GM12878 (cell line): Measurements from ENCODE around the gene SNED1. TPM values are rescaled to one million over a fixed set of nuclear protein-coding genes. Genes with fewer than 3 reads are reported as not detected.

ENCODE experiments used
- ATAC-seq: fragments of 200-7000 bp; cut with Tn5 transposase; 3 replicates; pipeline ENCODE4 v1.9.1; 2020; ENCODE audit warnings: mild to moderate bottlenecking, moderate library complexity
- BruUV-seq: library from RNA; stranded (reverse); fragments of 400-500 nt; replicated peaks from 2 replicates; lab custom pipeline; 2021; lab: Mats Ljungman, UMichigan
- CTCF ChIA-PET: fragments of 300-600 bp; sonication (Branson Sonifier 250); formaldehyde crosslinking; extraction: SDS; loops from one replicate; lab custom pipeline; 2021; ENCODE audit warnings: inconsistent platforms; lab: Yijun Ruan, JAX
- POLR2A ChIA-PET: fragments of 350-600 bp; formaldehyde crosslinking; extraction: SDS; loops from one replicate; lab custom pipeline; 2021; ENCODE audit warnings: inconsistent platforms; lab: Charles Lee
- RAD21 ChIA-PET: fragments of 300-600 bp; sonication (Branson Sonifier 250); formaldehyde crosslinking; loops from one replicate; lab custom pipeline; 2023; ENCODE audit warnings: antibody characterized with exemption; ENCODE audit not compliant: unreplicated experiment; lab: Charles Lee
- SMC1A ChIA-PET: fragments of 300-600 bp; sonication (Branson Sonifier 250); formaldehyde crosslinking; loops from one replicate; lab custom pipeline; 2023; ENCODE audit not compliant: unreplicated experiment, uncharacterized antibody; lab: Charles Lee
- DNase-seq: peaks from one replicate; pipeline ENCODE4 v3.0.0-alpha.2; 2011; ENCODE audit warnings: low read depth, low spot score
- FAIRE-seq: peaks from 3 replicates; lab custom pipeline; 2011; peaks lifted over from hg19 to GRCh38; lab: Jason Lieb, UNC
- H2AFZ ChIP-seq: 2 replicates; pipeline ENCODE4 v1.6.0; 2011; ENCODE audit warnings: low read depth, low read length, control low read depth; ENCODE audit not compliant: control insufficient read depth
- H3K27ac ChIP-seq: 2 replicates; pipeline ENCODE4 v1.5.1; 2011; ENCODE audit warnings: control low read depth; ENCODE audit not compliant: control insufficient read depth, insufficient read depth
- H3K27me3 ChIP-seq, 2 experiments: replicated peaks in 1 of 2; 2 replicates each; pipeline versions ENCODE4 v1.6.0 to v1.6.1; 2011; ENCODE audit warnings: low read length in 1 of 2; ENCODE audit not compliant: control insufficient read depth in 2 of 2, insufficient read depth in 2 of 2
- H3K36me3 ChIP-seq, 2 experiments: 2 replicates each; pipeline ENCODE4 v1.5.1; 2011; ENCODE audit warnings: low read length in 1 of 2; ENCODE audit not compliant: control insufficient read depth in 2 of 2, insufficient read depth in 2 of 2
- H3K4me1 ChIP-seq: 2 replicates; pipeline ENCODE4 v1.6.1; 2011; ENCODE audit warnings: mild to moderate bottlenecking, low read length, moderate library complexity, mixed read lengths; ENCODE audit not compliant: control insufficient read depth, insufficient read depth
- H3K4me2 ChIP-seq: 2 replicates; pipeline ENCODE4 v1.6.0; 2011; ENCODE audit warnings: control low read depth; ENCODE audit not compliant: control insufficient read depth, insufficient read depth
- H3K4me3 ChIP-seq: fragments of 200-600 bp; sonication (generic); 2 replicates; pipeline ENCODE4 v1.5.1; 2016
- H3K79me2 ChIP-seq: 2 replicates; pipeline ENCODE4 v1.6.0; 2011; ENCODE audit warnings: low read length; ENCODE audit not compliant: control insufficient read depth, insufficient read depth
- H3K9ac ChIP-seq: 2 replicates; pipeline ENCODE4 v1.8.0; 2011; ENCODE audit warnings: low read length, control low read depth, mixed read lengths; ENCODE audit not compliant: control insufficient read depth, insufficient read depth
- H3K9me3 ChIP-seq: replicated peaks from 3 replicates; pipeline ENCODE4 v1.5.1; 2011; ENCODE audit warnings: mild to moderate bottlenecking, low read length; ENCODE audit not compliant: control insufficient read depth, insufficient read depth
- H4K20me1 ChIP-seq: 2 replicates; pipeline ENCODE4 v1.6.0; 2011; ENCODE audit not compliant: control insufficient read depth, insufficient read depth
- CREB1 ChIP-seq: IDR thresholded peaks from 2 replicates; pipeline ENCODE4 v1.6.1; 2012; ENCODE audit warnings: low read depth, mild to moderate bottlenecking, inconsistent platforms
- ETV6 ChIP-seq, 2 experiments: fragments of 450-650 bp in 1 of 2; IDR thresholded peaks in 1 of 2; conservative IDR thresholded peaks in 1 of 2; 2 replicates each; pipeline ENCODE4 v1.6.1; 2014; ENCODE audit warnings: antibody characterized with exemption in 1 of 2, borderline replicate concordance in 1 of 2, low read depth in 1 of 2, mild to moderate bottlenecking in 1 of 2, moderate library complexity in 1 of 2
- FOXK2 ChIP-seq: fragments of 450-650 bp; IDR thresholded peaks from 2 replicates; pipeline ENCODE4 v1.6.1; 2017; ENCODE audit warnings: mild to moderate bottlenecking, moderate library complexity
- MTA3 ChIP-seq: IDR thresholded peaks from 2 replicates; pipeline ENCODE4 v1.6.1; 2012; ENCODE audit warnings: low read length, inconsistent platforms, borderline replicate concordance
- MYC ChIP-seq: IDR thresholded peaks from 2 replicates; pipeline ENCODE4 v1.6.1; 2011; ENCODE audit warnings: mild to moderate bottlenecking, low read length, moderate library complexity, inconsistent platforms; ENCODE audit not compliant: insufficient read depth, insufficient replicate concordance, insufficient read length, severe bottlenecking
- NFXL1 ChIP-seq: fragments of 450-650 bp; IDR thresholded peaks from 2 replicates; pipeline ENCODE4 v1.6.1; 2017; ENCODE audit warnings: antibody characterized with exemption, mild to moderate bottlenecking, borderline replicate concordance
- NFYA ChIP-seq: IDR thresholded peaks from 2 replicates; pipeline ENCODE4 v1.6.1; 2011; ENCODE audit warnings: low read depth, mild to moderate bottlenecking, low read length, improper control_type of control experiment, borderline replicate concordance
- NR2C1 ChIP-seq: fragments of 450-650 bp; IDR thresholded peaks from 2 replicates; pipeline ENCODE4 v1.6.1; 2017; ENCODE audit warnings: antibody characterized with exemption, mild to moderate bottlenecking, moderate library complexity
- PAX8 ChIP-seq: fragments of 450-650 bp; IDR thresholded peaks from 2 replicates; pipeline ENCODE4 v1.6.1; 2017; ENCODE audit warnings: mild to moderate bottlenecking, moderate library complexity
- RB1 ChIP-seq: fragments of 450-650 bp; formaldehyde crosslinking; IDR thresholded peaks from 2 replicates; pipeline ENCODE4 v1.6.1; 2017; ENCODE audit warnings: mild to moderate bottlenecking, borderline replicate concordance
- SUZ12 ChIP-seq: fragments of 200-600 bp; sonication (generic); IDR thresholded peaks from one replicate; pipeline ENCODE4 v1.6.1; 2018; ENCODE audit warnings: antibody characterized with exemption, mild to moderate bottlenecking; ENCODE audit not compliant: unreplicated experiment
- ZNF217 ChIP-seq: fragments of 450-650 bp; IDR thresholded peaks from 2 replicates; pipeline ENCODE4 v1.6.1; 2017; ENCODE audit warnings: antibody characterized with exemption, mild to moderate bottlenecking
- WGBS: methylation state at CpG from one replicate; pipeline ENCODE4 v1.1.6; 2016; ENCODE audit warnings: low lambda C conversion rate; ENCODE audit not compliant: insufficient replicate concordance, insufficient coverage; ENCODE audit errors: missing lambda C conversion rate; 5-methylcytosine and 5-hydroxymethylcytosine counted together
- in situ Hi-C: fragments of 300-500 bp; cut with MboI; formaldehyde crosslinking; loops from 9 replicates; pipeline ENCODE4 v1.14.3; 2018; ENCODE audit warnings: mixed read lengths
- intact Hi-C: fragments of 100-400 bp; cut with micrococcal nuclease; formaldehyde crosslinking; loops from one replicate; pipeline ENCODE4 v1.14.2; 2022; ENCODE audit not compliant: unreplicated experiment
- polyA plus RNA-seq, 11 experiments: library from polyadenylated mRNA; depleted of rRNA in 4 of 11; unstranded in 6 of 11; stranded (reverse) in 5 of 11; fragments of >200 nt; fragmentation: Nextera tagmentation in 4 of 11; fragmentation: Illumina TruSeq in 1 of 11; extraction: Ambion mirVana in 4 of 11; extraction: Trizol in 1 of 11; gene quantifications; 1 replicate in 1 of 11; 2 replicates in 10 of 11; pipeline versions ENCODE4 v1.2.1 to v1.2.3, GENCODE V29; 2011 to 2016; ENCODE audit warnings: inconsistent platforms in 2 of 11, missing spikeins in 2 of 11, low read depth in 1 of 11
- total RNA-seq, 4 experiments: library from RNA; depleted of rRNA in 3 of 4; stranded (reverse); fragments of >200 nt in 3 of 4; fragmentation: Illumina TruSeq in 1 of 4; extraction: Trizol in 1 of 4; gene quantifications; 2 replicates each; pipeline versions ENCODE4 v1.2.1 to v1.2.3, GENCODE V29; 2013 to 2021
- TF ChIP-seq, protein P1 (sequence below): IDR thresholded peaks from 2 replicates; pipeline ENCODE4 v1.6.1; 2012; ENCODE audit warnings: low read depth, low read length, improper control_type of control experiment
- TF ChIP-seq, protein P2 (sequence below): IDR thresholded peaks from 2 replicates; pipeline ENCODE4 v1.6.1; 2012; ENCODE audit warnings: mild to moderate bottlenecking, low read depth, low read length

The SNED1 gene
- total and polyA plus RNA-seq, 10 of the 15 experiments (the other 5 are each of a cell fraction or from before 2014, with no cell fraction given): 0.05 to 8.4 (median 3.0) TPM

DNA sequence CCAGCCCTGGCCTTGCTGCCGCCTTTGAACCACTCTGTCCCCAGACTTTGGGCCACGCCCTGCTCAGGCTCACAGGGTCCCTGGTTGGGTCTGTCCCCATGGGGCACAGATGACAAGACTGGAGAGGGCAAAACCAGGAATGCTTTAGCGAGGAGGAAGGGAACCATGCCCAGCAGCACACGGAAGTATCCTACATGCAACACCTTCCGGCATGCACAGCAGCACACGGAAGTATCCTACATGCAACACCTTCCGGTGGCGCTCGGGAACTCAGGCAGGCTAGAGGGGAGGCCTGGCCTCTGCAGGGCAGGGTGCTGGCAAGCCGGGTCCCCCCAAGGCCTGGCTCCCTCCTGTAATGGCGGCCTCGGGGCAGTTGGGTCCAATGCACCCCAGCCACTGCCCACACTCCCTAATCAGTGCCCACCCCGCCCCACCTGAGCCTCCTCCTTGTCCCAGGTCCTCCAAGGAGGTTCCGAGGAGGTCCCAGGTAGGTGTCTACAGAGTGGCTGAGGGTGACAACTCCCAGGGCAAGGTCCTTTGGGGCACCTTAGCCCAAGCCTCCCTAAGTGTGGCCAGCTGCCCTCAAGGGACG, 33.6 kb upstream of the SNED1 start:
- RAD21 ChIA-PET: no interaction called here
- H3K27ac ChIP-seq: no peak overlapping the region
- in situ Hi-C loops: no loop called here
- no peaks in the 10 kb centered on the region for H3K4me1 ChIP-seq
- no peak overlapping the region for H3K4me3 ChIP-seq
- no peak overlapping the region for H3K9ac ChIP-seq
- CTCF ChIA-PET: no interaction called here
- no peak for FAIRE-seq
- TF ChIP-seq PAX8: no peak
- TF ChIP-seq NR2C1: no peak
- TF ChIP-seq MTA3: no peak
- no peak for TF ChIP-seq SUZ12
- no peak for TF ChIP-seq NFXL1
- TF ChIP-seq, all 136 proteins: peak for 0
- intact Hi-C loops: no loop called here
- no peaks in the 10 kb centered on the region for H3K79me2 ChIP-seq
- ChIA-PET POLR2A (no interaction called here), SMC1A (no interaction called here)
- BruUV-seq: no TSS peak
- H4K20me1 ChIP-seq: no peaks in the 10 kb centered on the region
- no peaks in the 10 kb centered on the region for H3K9me3 ChIP-seq
- H3K36me3 ChIP-seq: no peaks in the 10 kb centered on the region
- DNase-seq: no peak
- 46% methylated on average over 15 of the region's 15 CpGs for WGBS
- H3K27me3 ChIP-seq: no peaks in the 10 kb centered on the region; a peak in 1 of 4 replicates
- H2AFZ ChIP-seq: no peak overlapping the region
- no peak for ATAC-seq
- no peak overlapping the region for H3K4me2 ChIP-seq

DNA sequence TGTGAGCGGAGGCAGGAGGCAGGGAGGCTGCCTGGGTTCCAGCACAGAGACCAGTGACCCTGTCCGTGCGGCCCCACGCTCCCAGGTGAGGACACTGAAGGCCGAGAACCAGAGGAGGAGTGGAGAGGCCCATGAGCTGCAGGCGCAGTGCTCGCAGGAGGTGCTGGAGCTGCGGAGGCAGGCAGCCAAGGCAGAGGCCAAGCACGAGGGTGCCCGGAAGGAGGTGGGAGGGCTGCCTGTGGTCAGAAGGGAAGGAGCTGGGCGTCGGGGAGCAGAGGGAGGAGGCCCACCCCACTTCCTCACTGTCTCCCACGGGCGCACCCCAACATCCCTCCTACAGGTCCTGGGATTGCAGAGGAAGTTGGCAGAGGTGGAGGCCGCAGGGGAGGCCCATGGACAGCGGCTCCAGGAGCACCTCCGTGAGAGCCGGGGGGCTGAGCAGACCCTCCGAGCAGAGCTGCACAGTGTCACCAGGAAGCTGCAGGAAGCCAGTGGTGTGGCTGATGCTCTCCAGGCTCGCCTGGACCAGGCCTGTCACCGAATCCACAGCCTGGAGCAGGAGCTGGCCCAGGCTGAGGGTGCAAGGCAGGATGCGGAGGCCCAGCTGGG, 33.0 kb upstream of the SNED1 start:
- SMC1A ChIA-PET: no interaction called here
- Histone ChIP-seq H4K20me1 (no peaks in the 10 kb centered on the region), H3K27me3 (no peaks in the 10 kb centered on the region; a peak in 1 of 4 replicates), H3K4me3 (no peak overlapping the region), H3K9ac (no peak overlapping the region), H3K4me1 (no peaks in the 10 kb centered on the region), H3K4me2 (no peak overlapping the region), H3K27ac (no peak overlapping the region), H3K79me2 (no peaks in the 10 kb centered on the region), H2AFZ (no peak overlapping the region), H3K36me3 (no peaks in the 10 kb centered on the region), H3K9me3 (no peaks in the 10 kb centered on the region)
- in situ Hi-C loops (no loop called here), intact Hi-C loops (no loop called here)
- RAD21 ChIA-PET: no interaction called here
- CTCF ChIA-PET: no interaction called here
- FAIRE-seq (no peak), ATAC-seq (no peak), DNase-seq (no peak)
- 32% methylated on average over 21 of the region's 22 CpGs for WGBS
- POLR2A ChIA-PET: no interaction called here
- BruUV-seq: no TSS peak
- TF ChIP-seq, protein P1, sequence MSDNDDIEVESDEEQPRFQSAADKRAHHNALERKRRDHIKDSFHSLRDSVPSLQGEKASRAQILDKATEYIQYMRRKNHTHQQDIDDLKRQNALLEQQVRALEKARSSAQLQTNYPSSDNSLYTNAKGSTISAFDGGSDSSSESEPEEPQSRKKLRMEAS: no peak
- TF ChIP-seq CREB1 (no peak), MYC (no peak), FOXK2 (no peak), ZNF217 (no peak), RB1 (no peak), NR2C1 (no peak), NFYA (no peak), ETV6 (conservative IDR thresholded peaks at IDR 0.05 in 1 of 2, IDR thresholded peaks at IDR 0.05 in 1 of 2; ENCODE audit: borderline replicate concordance in 1 of 2, low read depth in 1 of 2) (no peak)
- TF ChIP-seq, protein P2, sequence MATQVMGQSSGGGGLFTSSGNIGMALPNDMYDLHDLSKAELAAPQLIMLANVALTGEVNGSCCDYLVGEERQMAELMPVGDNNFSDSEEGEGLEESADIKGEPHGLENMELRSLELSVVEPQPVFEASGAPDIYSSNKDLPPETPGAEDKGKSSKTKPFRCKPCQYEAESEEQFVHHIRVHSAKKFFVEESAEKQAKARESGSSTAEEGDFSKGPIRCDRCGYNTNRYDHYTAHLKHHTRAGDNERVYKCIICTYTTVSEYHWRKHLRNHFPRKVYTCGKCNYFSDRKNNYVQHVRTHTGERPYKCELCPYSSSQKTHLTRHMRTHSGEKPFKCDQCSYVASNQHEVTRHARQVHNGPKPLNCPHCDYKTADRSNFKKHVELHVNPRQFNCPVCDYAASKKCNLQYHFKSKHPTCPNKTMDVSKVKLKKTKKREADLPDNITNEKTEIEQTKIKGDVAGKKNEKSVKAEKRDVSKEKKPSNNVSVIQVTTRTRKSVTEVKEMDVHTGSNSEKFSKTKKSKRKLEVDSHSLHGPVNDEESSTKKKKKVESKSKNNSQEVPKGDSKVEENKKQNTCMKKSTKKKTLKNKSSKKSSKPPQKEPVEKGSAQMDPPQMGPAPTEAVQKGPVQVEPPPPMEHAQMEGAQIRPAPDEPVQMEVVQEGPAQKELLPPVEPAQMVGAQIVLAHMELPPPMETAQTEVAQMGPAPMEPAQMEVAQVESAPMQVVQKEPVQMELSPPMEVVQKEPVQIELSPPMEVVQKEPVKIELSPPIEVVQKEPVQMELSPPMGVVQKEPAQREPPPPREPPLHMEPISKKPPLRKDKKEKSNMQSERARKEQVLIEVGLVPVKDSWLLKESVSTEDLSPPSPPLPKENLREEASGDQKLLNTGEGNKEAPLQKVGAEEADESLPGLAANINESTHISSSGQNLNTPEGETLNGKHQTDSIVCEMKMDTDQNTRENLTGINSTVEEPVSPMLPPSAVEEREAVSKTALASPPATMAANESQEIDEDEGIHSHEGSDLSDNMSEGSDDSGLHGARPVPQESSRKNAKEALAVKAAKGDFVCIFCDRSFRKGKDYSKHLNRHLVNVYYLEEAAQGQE: no peak
